Measurements from ENCODE around the gene ZNF441.
"Not testable (repeated sequence)": the region's sequence is repeated elsewhere in the genome, so short reads cannot be mapped to it uniquely, and the experiment has no call there.

The ZNF441 gene

GRCh38 chr19:11766597-11767591, at the start of gene ZNF441:
ZNF441 (plus strand) TSS chr19:11767000; CDS start chr19:11767194, 194 bp downstream.
- in situ Hi-C loops (cut with MboI; ENCODE audit: low sequenced_read_pairs) = no loop called here

GRCh38 chr19:11721681-11722080, 45.1 kb upstream of the ZNF441 start:
- in situ Hi-C loops (cut with MboI; ENCODE audit: low sequenced_read_pairs) = no loop called here

GRCh38 chr19:11722414-11722813, 44.4 kb upstream of the ZNF441 start:
- in situ Hi-C loops (cut with MboI; ENCODE audit: low sequenced_read_pairs) = no loop called here

GRCh38 chr19:11729586-11729985, 37.2 kb upstream of the ZNF441 start:
- in situ Hi-C loops (cut with MboI; ENCODE audit: low sequenced_read_pairs) = no loop called here

- in situ Hi-C loops (cut with MboI; ENCODE audit: low sequenced_read_pairs) = no loop called here
Observed at GRCh38 chr19:11735375-11735774, 31.4 kb upstream of the ZNF441 start.

GRCh38 chr19:11736696-11737095, 30.1 kb upstream of the ZNF441 start:
- in situ Hi-C loops (cut with MboI; ENCODE audit: low sequenced_read_pairs) = no loop called here

GRCh38 chr19:11737964-11738745, 28.6 kb upstream of the ZNF441 start:
- in situ Hi-C loops (cut with MboI; ENCODE audit: low sequenced_read_pairs) = no loop called here

GRCh38 chr19:11738746-11739620, 27.8 kb upstream of the ZNF441 start, which contains the start of gene ZNF823:
ZNF823 (minus strand) TSS chr19:11738946; CDS start chr19:11738819, 127 bp downstream.
- in situ Hi-C loops (cut with MboI; ENCODE audit: low sequenced_read_pairs) = no loop called here

- in situ Hi-C loops (cut with MboI; ENCODE audit: low sequenced_read_pairs) = no loop called here
Observed at GRCh38 chr19:11745869-11746268, 20.9 kb upstream of the ZNF441 start.

GRCh38 chr19:11747277-11747676, 19.5 kb upstream of the ZNF441 start:
- in situ Hi-C loops (cut with MboI; ENCODE audit: low sequenced_read_pairs) = no loop called here

GRCh38 chr19:11749751-11750150, 17.0 kb upstream of the ZNF441 start:
- in situ Hi-C loops (cut with MboI; ENCODE audit: low sequenced_read_pairs) = no loop called here

- in situ Hi-C loops (cut with MboI; ENCODE audit: low sequenced_read_pairs) = no loop called here
Observed at GRCh38 chr19:11752244-11752736, 14.5 kb upstream of the ZNF441 start.

- in situ Hi-C loops (cut with MboI; ENCODE audit: low sequenced_read_pairs) = no loop called here
Observed at GRCh38 chr19:11754663-11755062, 12.1 kb upstream of the ZNF441 start.

GRCh38 chr19:11756965-11757364, 9.8 kb upstream of the ZNF441 start:
- in situ Hi-C loops (cut with MboI; ENCODE audit: low sequenced_read_pairs) = no loop called here

GRCh38 chr19:11759805-11760204, 7.0 kb upstream of the ZNF441 start:
- in situ Hi-C loops (cut with MboI; ENCODE audit: low sequenced_read_pairs) = no loop called here

GRCh38 chr19:11763117-11763516, 3.7 kb upstream of the ZNF441 start:
- in situ Hi-C loops (cut with MboI; ENCODE audit: low sequenced_read_pairs) = no loop called here

- in situ Hi-C loops (cut with MboI; ENCODE audit: low sequenced_read_pairs) = no loop called here
Observed at GRCh38 chr19:11763611-11764010, 3.2 kb upstream of the ZNF441 start.

GRCh38 chr19:11767633-11768133, 883 bp downstream of the ZNF441 start:
- in situ Hi-C loops (cut with MboI; ENCODE audit: low sequenced_read_pairs) = no loop called here

- in situ Hi-C loops (cut with MboI; ENCODE audit: low sequenced_read_pairs) = no loop called here
Observed at GRCh38 chr19:11769995-11770394, 3.2 kb downstream of the ZNF441 start.

GRCh38 chr19:11771520-11771919, 4.7 kb downstream of the ZNF441 start:
- in situ Hi-C loops (cut with MboI; ENCODE audit: low sequenced_read_pairs) = not testable (repeated sequence)
